Measurements from ENCODE around the gene TBC1D5.

DNA sequence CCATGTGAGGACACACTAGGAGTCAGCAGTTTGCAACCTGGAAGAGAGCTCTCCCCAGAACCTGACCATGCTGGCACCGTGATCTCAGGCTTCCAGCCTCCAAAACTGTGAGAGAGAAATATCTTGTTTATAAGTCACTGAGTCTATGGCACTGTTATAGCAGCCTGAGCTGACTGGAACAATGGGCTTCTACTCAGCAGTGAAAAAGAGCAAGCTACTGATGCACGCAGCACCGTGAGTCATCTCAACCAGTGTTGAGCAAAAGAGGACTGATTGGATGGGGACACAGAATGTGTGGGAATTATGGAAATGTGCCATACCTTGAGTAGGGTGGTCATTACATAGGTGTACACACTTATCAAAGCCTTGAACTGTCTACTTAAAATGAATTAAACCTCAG is 627.2 kb downstream of the TBC1D5 start:
- TF ChIP-seq, protein P1, sequence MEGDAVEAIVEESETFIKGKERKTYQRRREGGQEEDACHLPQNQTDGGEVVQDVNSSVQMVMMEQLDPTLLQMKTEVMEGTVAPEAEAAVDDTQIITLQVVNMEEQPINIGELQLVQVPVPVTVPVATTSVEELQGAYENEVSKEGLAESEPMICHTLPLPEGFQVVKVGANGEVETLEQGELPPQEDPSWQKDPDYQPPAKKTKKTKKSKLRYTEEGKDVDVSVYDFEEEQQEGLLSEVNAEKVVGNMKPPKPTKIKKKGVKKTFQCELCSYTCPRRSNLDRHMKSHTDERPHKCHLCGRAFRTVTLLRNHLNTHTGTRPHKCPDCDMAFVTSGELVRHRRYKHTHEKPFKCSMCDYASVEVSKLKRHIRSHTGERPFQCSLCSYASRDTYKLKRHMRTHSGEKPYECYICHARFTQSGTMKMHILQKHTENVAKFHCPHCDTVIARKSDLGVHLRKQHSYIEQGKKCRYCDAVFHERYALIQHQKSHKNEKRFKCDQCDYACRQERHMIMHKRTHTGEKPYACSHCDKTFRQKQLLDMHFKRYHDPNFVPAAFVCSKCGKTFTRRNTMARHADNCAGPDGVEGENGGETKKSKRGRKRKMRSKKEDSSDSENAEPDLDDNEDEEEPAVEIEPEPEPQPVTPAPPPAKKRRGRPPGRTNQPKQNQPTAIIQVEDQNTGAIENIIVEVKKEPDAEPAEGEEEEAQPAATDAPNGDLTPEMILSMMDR (conservative IDR thresholded peaks at IDR 0.05), result no peak
- no peak for TF ChIP-seq ZFX (IDR thresholded peaks at IDR 0.05)
